KMS-11 (cell line): ENCODE results near the gene TTLL4.

Experiments used
- H2AFZ ChIP-seq: fragments of 200-600 bp; sonication (generic); 2 replicates; pipeline ENCODE4 v1.6.1; 2016; ENCODE audit warnings: antibody characterized with exemption, mixed run types, low read depth
- H3K27ac ChIP-seq: fragments of 200-600 bp; sonication (generic); 2 replicates; pipeline ENCODE4 v1.6.1; 2016; ENCODE audit warnings: mild to moderate bottlenecking, mixed run types
- H3K27me3 ChIP-seq: fragments of 200-600 bp; sonication (generic); 2 replicates; pipeline ENCODE4 v1.6.1; 2017; ENCODE audit warnings: mild to moderate bottlenecking, low read depth, mixed run types, moderate library complexity; ENCODE audit not compliant: insufficient read depth
- H3K36me3 ChIP-seq: fragments of 200-600 bp; sonication (generic); 2 replicates; pipeline ENCODE4 v1.6.1; 2017; ENCODE audit warnings: mild to moderate bottlenecking, mixed run types; ENCODE audit not compliant: insufficient read depth
- H3K4me1 ChIP-seq: fragments of 200-600 bp; sonication (generic); 2 replicates; pipeline ENCODE4 v1.6.1; 2016; ENCODE audit warnings: mild to moderate bottlenecking, low read depth, mixed run types; ENCODE audit not compliant: poor library complexity, severe bottlenecking
- H3K4me2 ChIP-seq: fragments of 200-600 bp; sonication (generic); 2 replicates; pipeline ENCODE4 v1.7.0; 2016; ENCODE audit warnings: mild to moderate bottlenecking, mixed run types
- H3K4me3 ChIP-seq: fragments of 200-600 bp; sonication (generic); IDR thresholded peaks from 2 replicates; pipeline ENCODE4 v1.6.1; 2017; ENCODE audit warnings: low read depth, low read length, mixed read lengths; ENCODE audit not compliant: insufficient read depth
- H3K79me2 ChIP-seq: fragments of 200-600 bp; sonication (generic); 2 replicates; pipeline ENCODE4 v1.6.1; 2016; ENCODE audit warnings: low read depth, mixed run types; ENCODE audit not compliant: insufficient read depth
- H3K9ac ChIP-seq: fragments of 200-600 bp; sonication (generic); 2 replicates; pipeline ENCODE4 v1.6.1; 2016; ENCODE audit warnings: mild to moderate bottlenecking, mixed run types
- H4K20me1 ChIP-seq: fragments of 200-600 bp; sonication (generic); 2 replicates; pipeline ENCODE4 v1.6.1; 2016; ENCODE audit warnings: mild to moderate bottlenecking, mixed run types; ENCODE audit not compliant: insufficient read depth
- CTCF ChIP-seq: fragments of 200-600 bp; sonication (generic); conservative IDR thresholded peaks from 2 replicates; pipeline ENCODE4 v1.6.1; 2017; ENCODE audit warnings: low read depth, mild to moderate bottlenecking, antibody characterized with exemption, low read length, moderate library complexity, mixed read lengths

TTLL4 gene

DNA sequence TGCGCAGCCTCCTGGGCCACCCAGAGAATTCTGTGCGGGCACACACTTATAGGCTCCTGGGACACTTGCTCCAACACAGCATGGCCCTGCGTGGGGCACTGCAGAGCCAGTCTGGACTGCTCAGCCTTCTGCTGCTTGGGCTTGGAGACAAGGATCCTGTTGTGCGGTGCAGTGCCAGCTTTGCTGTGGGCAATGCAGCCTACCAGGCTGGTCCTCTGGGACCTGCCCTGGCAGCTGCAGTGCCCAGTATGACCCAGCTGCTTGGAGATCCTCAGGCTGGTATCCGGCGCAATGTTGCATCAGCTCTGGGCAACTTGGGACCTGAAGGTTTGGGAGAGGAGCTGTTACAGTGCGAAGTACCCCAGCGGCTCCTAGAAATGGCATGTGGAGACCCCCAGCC is 11.8 kb upstream of the TTLL4 start:
- no peak for TF ChIP-seq CTCF
- Histone ChIP-seq H4K20me1 (no peaks in the 10 kb centered on the region), H3K4me2 (no peak overlapping the region), H2AFZ (no peak overlapping the region), H3K27me3 (no peaks in the 10 kb centered on the region), H3K9ac (no peak overlapping the region), H3K4me1 (no peaks in the 10 kb centered on the region), H3K36me3 (no peaks in the 10 kb centered on the region), H3K27ac (no peak overlapping the region), H3K79me2 (no peaks in the 10 kb centered on the region), H3K4me3 (no peak overlapping the region)

DNA sequence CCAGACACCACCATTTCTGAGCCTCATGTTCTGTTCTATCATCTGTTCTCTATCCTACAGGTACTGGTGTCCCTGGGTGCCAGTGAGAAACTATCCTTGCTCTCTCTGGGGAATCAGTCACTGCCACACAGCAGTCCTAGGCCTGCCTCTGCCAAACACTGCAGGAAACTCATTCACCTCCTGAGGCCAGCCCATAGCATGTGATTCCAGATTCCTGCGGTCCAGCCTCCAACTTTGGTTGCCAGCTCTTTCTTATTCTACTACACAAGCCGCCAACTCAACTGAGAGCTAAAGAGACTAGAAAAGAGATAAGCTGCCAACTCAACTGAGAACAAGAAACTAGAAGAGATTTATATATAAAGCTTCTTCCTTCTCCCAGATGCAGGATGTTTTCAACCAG is 8.8 kb upstream of the TTLL4 start:
- H3K4me3 ChIP-seq: no peak overlapping the region
- no peaks in the 10 kb centered on the region for H4K20me1 ChIP-seq
- H3K36me3 ChIP-seq: no peaks in the 10 kb centered on the region
- no peak overlapping the region for H3K9ac ChIP-seq
- no peak overlapping the region for H3K27ac ChIP-seq
- no peaks in the 10 kb centered on the region for H3K27me3 ChIP-seq
- no peak overlapping the region for H2AFZ ChIP-seq
- H3K4me2 ChIP-seq: no peak overlapping the region
- no peaks in the 10 kb centered on the region for H3K79me2 ChIP-seq
- TF ChIP-seq CTCF: no peak
- peaks cover 2% of the 10 kb centered on the region for H3K4me1 ChIP-seq

DNA sequence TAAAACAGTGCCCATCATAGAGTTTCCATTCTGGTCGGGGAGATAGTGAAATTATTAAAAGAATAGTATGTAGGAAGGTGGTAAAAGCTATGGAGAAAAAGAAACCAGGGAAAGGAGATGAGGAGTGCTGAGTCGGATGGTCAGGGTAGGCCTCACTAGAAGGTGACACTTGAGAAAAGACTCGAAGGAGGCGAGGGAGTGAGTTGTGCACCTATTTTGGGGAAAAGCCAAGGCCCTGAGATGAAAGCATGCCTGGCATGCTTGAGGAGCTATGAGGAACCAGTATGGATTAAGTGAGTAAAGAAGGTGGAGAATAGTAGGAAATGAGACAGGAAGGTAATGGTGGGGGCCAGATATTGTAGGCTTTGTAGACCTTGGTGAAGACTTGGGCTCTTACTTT is 7.3 kb upstream of the TTLL4 start:
- Histone ChIP-seq H3K4me2 (no peak overlapping the region), H3K27ac (no peak overlapping the region), H3K36me3 (no peaks in the 10 kb centered on the region), H3K9ac (no peak overlapping the region), H4K20me1 (no peaks in the 10 kb centered on the region), H3K27me3 (no peaks in the 10 kb centered on the region), H2AFZ (no peak overlapping the region), H3K4me3 (no peak overlapping the region), H3K4me1 (peaks cover 18% of the 10 kb centered on the region), H3K79me2 (no peaks in the 10 kb centered on the region)
- no peak for TF ChIP-seq CTCF

- peak overlapping the region; percentile 41; the same call in 1 of the 2 replicates for H3K4me2 ChIP-seq
- H4K20me1 ChIP-seq: no peaks in the 10 kb centered on the region
- no peak overlapping the region for H2AFZ ChIP-seq
- H3K4me3 ChIP-seq: no peak overlapping the region
- no peaks in the 10 kb centered on the region for H3K27me3 ChIP-seq
- H3K4me1 ChIP-seq: peaks cover 48% of the 10 kb centered on the region
- peak overlapping the region; percentile 38; the same call in 1 of the 2 replicates for H3K27ac ChIP-seq
- no peaks in the 10 kb centered on the region for H3K36me3 ChIP-seq
- H3K79me2 ChIP-seq: peaks cover 20% of the 10 kb centered on the region
- no peak for TF ChIP-seq CTCF
- H3K9ac ChIP-seq: no peak overlapping the region
Measured at GRCh38 chr2:218708086-218708485, 2.5 kb upstream of the TTLL4 start.
